ENCODE data around the gene DHRSX.

- no peak for TF ChIP-seq CTCF (IDR thresholded peaks at IDR 0.05; ENCODE audit: poor library complexity)
- TF ChIP-seq EZH2phosphoT487 (IDR thresholded peaks at IDR 0.05; ENCODE audit: low read depth, severe bottlenecking, unreplicated experiment): no peak
Measured at GRCh38 chrX:2545144-2545543, 44.4 kb upstream of the DHRSX start.
